GM21717 (cell line): ENCODE data around the gene MEF2B.
"Not testable (repeated sequence)": the region's sequence is repeated elsewhere in the genome, so short reads cannot be mapped to it uniquely, and the experiment has no call there.

Source experiments
- ATAC-seq: cut with Tn5 transposase; IDR thresholded peaks from one replicate; pipeline ENCODE4 v1.9.1; 2021; ENCODE audit warnings: mild to moderate bottlenecking, moderate library complexity; ENCODE audit not compliant: unreplicated experiment

MEF2B gene

GRCh38 chr19:19193926-19194325, 23.9 kb upstream of the MEF2B start:
- no peak for ATAC-seq

GRCh38 chr19:19192910-19193423, 22.9 kb upstream of the MEF2B start:
- no peak for ATAC-seq

- ATAC-seq: peak; percentile 64
Measured at GRCh38 chr19:19192078-19192882, 22.2 kb upstream of the MEF2B start, which contains the start of the genes BORCS8 and RFXANK. Gene BORCS8, minus strand, starts transcription at chr19:19192152. Its CDS starts 35 bp downstream, at chr19:19192117. Gene RFXANK, plus strand, starts transcription at chr19:19192258. Its CDS starts 1,689 bp downstream, at chr19:19193947.

GRCh38 chr19:19191768-19192077, 21.7 kb upstream of the MEF2B start:
- ATAC-seq: no peak

DNA sequence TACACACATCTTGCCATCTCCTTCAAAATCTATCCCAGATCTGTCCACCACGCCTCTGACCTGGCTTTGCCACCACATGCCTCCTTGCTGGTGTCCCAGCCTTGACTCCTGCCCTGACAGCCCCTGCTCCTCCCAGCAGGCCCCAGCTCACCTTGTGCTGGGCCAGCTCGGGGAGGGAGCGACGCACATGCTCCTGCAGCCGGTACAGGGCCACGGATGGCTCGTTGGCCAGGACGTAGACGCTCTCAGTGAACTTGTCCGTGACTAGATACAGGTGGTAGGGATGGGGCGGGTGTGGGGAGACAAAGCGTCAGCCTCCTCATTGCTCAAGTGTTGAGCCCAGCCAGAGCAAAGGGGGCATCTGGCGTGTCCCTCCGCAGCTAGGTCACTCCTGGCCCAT, 16.7 kb upstream of the MEF2B start:
- no peak for ATAC-seq

DNA sequence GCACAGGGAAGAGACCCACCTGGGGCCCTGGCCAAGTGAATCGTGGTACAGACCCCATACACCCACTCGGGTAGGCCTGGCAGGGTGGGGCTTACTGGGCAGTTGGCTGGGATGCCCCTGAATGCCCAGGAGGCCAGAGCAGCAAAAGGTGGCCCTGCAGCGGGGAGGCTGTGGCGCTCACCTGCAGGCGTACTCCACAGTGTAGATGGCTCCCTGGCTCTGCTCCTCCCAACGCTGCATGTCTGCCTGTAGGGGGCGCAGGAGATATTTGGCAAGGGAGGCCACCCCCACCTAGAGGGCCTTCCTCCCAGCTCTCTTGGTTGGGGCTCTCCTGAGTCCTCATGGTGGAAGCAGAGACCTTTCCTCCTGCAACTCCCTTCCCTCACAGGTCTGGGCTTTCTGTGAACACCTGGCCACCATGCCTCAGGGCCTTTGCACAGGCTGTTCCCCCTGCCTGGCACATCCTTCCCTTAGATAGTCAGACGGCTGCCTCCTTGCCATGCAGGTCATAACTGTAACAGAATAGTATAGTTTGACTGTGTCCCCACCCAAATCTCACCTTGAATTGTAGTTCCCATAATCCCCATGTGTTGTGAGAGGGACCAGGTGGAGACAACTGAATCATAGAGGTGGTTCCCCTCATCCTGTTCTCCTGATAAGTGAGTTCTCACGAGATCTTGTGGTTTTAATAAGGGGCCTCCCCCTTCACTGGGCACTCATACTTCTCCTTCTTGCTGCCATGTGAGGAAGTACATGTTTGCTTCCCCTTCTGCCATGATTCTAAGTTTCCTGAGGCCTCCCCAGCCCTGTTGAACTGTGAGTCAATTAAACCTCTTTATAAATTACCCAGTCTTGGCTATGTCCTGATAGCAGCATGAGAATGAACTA, 16.0 kb upstream of the MEF2B start:
- ATAC-seq: no peak

DNA sequence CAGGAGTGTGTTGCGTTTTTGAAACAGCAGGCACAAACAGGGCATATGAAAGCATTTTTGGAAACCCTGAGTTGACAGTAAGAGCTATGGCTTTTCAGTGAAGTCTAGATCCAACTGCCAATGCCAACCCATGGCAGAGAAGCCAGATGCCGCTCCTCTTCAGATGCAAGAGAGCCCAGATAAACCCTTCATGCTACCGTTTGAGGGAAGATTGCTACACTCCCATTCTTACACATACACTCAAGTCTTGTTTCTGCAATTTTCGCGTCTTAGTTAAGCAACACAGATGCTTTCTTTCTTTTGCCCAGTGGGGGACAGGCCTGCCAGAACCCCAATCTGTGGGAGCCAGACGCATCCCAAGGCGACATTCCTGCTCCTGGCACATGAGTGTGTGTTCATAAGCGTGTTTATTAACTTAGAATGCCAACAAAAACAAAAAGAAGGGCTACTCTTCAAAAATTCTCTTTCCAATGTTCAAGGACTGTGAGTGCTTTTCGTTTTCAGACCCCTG, 11.5 kb upstream of the MEF2B start:
- no peak for ATAC-seq

DNA sequence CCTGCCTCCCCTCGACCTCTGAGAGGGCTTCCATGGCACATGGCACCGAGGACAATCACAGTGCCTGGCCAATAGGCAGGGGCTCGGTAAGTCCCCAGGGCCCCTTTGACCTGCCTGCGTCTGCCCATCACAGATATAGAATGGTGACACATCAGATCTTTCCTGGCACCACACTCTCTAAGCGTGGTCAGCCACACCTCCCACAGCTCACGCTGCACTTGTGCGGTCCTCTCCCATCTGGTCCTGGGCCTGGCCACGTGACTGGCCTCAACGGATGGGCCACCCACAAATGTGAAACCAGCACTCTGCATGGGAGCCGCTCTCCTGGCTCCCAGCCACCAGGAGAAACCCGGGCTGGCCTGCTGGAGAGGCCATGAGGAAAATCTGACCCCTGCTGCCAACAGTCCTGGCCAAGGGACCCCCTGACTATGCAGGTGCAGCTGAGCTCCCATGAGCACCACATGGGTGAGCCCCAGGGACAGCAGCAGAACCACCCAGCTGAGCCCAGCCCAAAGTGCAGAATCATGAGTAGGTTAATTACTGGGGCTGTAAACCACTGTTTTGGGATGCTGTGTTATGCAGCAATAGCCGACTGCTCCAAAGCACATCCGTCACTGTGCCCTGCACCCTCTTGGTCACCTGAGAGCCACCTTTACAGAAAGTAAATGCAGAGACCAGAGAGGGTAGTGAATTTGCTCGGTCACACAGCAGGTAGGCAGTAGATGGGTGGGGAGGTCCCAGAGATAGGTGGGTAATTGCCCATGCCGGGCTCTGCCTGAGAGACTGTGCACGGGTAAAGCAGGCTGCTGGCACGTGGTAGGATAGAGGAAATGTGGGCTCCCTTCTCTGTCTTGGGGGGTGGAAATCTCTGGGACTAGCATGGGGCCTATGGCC, 9.7 kb upstream of the MEF2B start:
- ATAC-seq: no peak

DNA sequence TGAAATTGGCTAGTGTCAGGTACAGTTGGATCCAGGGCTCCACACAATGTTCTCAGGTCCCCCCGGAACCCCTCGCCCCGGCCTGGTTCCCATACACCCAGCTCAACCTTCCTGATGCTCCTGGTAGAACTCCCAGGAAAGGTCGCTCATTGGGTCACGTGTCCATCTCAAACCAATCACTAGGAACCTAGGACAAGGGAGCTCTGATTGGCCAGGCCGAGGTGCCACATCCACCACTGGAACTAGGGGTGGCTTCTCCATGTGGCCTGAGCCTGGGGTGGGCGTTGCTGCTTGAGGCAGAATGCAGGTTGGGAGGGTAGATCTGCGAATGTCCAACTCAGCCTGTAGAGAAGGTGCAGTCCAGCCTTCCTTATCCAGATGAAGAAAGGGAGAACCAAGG, 6.9 kb upstream of the MEF2B start:
- ATAC-seq: no peak

DNA sequence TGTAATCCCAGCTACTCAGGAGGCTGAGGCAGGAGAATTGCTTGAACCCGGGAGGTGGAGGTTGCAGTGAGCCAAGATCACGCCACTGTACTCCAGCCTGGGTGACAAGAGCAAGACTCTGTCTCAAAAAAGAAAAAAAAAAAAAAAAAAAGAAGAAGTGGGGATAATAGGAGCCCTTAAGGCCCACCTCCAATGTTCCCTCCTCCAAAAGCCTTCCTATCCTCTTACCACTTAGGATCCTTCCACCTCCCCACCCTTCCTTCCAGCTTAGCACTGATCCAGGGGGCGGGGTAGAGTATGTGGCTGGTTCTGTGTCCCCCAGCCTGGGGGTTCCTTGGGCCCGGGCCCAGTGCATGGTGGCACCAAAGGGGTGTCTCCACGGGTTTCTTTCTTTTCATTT, 3.2 kb upstream of the MEF2B start:
- ATAC-seq: not testable (repeated sequence)

DNA sequence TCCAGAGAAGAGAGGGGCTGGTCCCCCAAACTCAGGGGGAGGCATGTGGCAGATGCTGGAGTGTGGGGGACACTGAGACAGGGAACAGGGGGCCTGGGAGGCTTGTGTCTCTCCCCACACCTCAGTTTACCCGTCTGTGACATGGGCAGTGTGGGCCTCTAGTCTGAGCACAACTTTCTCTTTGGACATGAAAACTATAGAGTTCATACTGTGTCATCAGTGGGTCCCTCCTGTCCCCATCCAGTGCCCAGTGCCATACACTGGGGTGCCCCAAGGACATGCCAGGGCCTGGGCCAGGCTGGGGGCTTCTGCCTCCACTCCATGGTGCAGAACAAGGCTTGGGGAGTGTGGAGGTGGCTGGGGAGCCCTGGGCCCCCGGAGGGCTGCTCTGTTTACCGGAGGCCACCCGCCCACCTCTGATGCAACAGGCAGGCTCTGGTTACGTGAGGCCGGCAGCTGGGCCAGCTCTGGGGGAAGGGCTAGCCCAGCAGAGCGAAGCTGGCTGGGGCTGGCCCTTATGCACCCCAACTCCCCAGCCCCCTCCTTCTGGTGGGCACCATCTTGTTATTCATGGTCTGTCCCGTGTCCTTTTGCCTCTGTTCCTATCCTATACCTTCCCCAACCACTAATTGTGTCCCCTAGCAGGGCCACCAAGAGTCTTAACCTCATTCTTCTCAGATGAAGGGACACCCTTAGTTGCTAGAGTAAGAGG, 1.9 kb upstream of the MEF2B start:
- no peak for ATAC-seq

GRCh38 chr19:19170873-19171672, 1.0 kb upstream of the MEF2B start:
- no peak for ATAC-seq

GRCh38 chr19:19169236-19170052, 619 bp downstream of the MEF2B start:
- peak; percentile 8 for ATAC-seq

GRCh38 chr19:19167612-19168011, 2.5 kb downstream of the MEF2B start:
- ATAC-seq: no peak

GRCh38 chr19:19165396-19165795, 4.7 kb downstream of the MEF2B start:
- ATAC-seq: no peak

- no peak for ATAC-seq
Measured at GRCh38 chr19:19162495-19162894, 7.6 kb downstream of the MEF2B start.

DNA sequence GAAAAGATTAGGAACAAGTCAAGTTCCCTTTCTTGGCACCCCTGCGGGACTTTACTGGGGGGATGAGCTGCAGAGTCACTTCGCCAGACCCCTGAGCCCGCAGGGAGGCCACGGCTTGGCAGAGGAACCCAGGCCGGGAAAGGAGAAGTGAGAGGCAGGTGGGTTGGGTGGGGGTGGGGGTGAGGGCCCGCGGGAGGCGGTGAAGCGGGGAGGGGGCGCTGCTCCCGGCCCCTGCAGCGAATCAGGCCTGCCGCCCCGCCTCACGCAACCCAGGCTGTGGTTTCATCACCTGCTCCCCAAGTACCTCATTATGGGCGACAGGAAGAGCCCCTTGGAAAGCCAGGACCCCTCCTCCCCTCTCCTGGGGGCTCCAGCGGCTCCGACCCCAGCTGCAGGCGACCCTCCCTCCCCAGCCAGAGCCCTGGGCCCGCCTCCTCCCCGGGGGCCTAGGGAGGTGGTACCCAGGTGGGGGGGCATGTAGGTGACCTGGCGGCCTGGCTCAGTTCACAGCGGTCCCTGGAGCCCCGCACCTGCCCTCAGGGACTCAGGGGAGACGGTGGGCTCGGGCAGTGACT, 9.5 kb downstream of the MEF2B start:
- ATAC-seq: no peak

GRCh38 chr19:19159534-19159933, 10.5 kb downstream of the MEF2B start:
- no peak for ATAC-seq
